ENCODE data around the gene CTXND2. TPM values are rescaled to one million over a fixed set of nuclear protein-coding genes. Genes with fewer than 3 reads are reported as not detected.

Gene CTXND2
- total and polyA plus RNA-seq, 2 donors (not counting 3 experiments of a cell fraction or from before 2014, with no cell fraction given) = not detected

GRCh38 chr1:150957666-150958065 lies 70.7 kb downstream of the CTXND2 start:
- POLR2A ChIA-PET = interaction anchor here (0.7 to 0.9 kb wide), 2 partner anchors 8 to 140 kb away, joined by 3 read pairs; no protein-coding TSS in a partner anchor
- Histone ChIP-seq H4K20me1 (replicated peaks; ENCODE audit: control insufficient read depth, extremely low read depth, insufficient read depth, low read length) (no peaks in the 10 kb centered on the region), H2AFZ (ENCODE audit: low read depth, low read length) (no peak overlapping the region), H3K27me3 (ENCODE audit: control insufficient read depth in 2 of 2, insufficient read depth in 2 of 2, low read length in 2 of 2) (no peaks in the 10 kb centered on the region), H3K9ac (replicated peaks; ENCODE audit: extremely low read depth, insufficient read depth, low read length) (no peak overlapping the region), H3K4me1 (ENCODE audit: control insufficient read depth, extremely low read depth, insufficient read depth, low read length) (no peaks in the 10 kb centered on the region), H3K36me3 (ENCODE audit: control insufficient read depth in 2 of 2, extremely low read depth in 1 of 2, insufficient read depth in 2 of 2, low read length in 2 of 2) (peaks cover 7 to 15% of the 10 kb centered on the region in 2 experiments), H3K9me1 (replicated peaks; ENCODE audit: control insufficient read depth, extremely low read depth, insufficient read depth, low read length) (no peaks in the 10 kb centered on the region), H3K27ac (ENCODE audit: insufficient read depth, low read depth, low read length) (no peak overlapping the region), H3K4me2 (ENCODE audit: insufficient read depth, low read length) (no peak overlapping the region), H3K4me3 (replicated peaks in 1 of 3; ENCODE audit: insufficient read depth in 1 of 3, low read depth in 1 of 3, low read length in 3 of 3) (no peak overlapping the region), H3K79me2 (ENCODE audit: control insufficient read depth, insufficient read depth, low read length) (no peaks in the 10 kb centered on the region), H3K9me3 (replicated peaks; ENCODE audit: control insufficient read depth, insufficient read depth, low read length) (no peaks in the 10 kb centered on the region)
- FAIRE-seq = no peak
- dilution Hi-C loops (cut with MboI; ENCODE audit: extremely low pct_ligation_motif_present, low sequenced_read_pairs) = no loop called here
- TF ChIP-seq EZH2 (IDR thresholded peaks at IDR 0.05; ENCODE audit: borderline replicate concordance, low read depth, low read length, severe bottlenecking) (no peak), FOS (IDR thresholded peaks at IDR 0.05; ENCODE audit: borderline replicate concordance, insufficient read depth, low read length) (no peak)
- CTCF ChIA-PET = interaction anchor here (0.6 to 2.9 kb wide), 7 partner anchors 11 to 49 kb away, joined by 3 to 9 read pairs (median 6); partner anchors contain the start of gene MINDY1
- no TSS peak for BruUV-seq (replicated peaks)
- intact Hi-C loops (cut with micrococcal nuclease) = no loop called here
- no peak for DNase-seq (ENCODE audit: low read depth, low spot score)

GRCh38 chr1:150960646-150961045 lies 73.7 kb downstream of the CTXND2 start:
- H3K79me2 ChIP-seq (ENCODE audit: control insufficient read depth, insufficient read depth, low read length) = no peaks in the 10 kb centered on the region
- FAIRE-seq (no peak), DNase-seq (ENCODE audit: low read depth, low spot score) (no peak)
- peaks cover 7 to 23% of the 10 kb centered on the region in 2 experiments for H3K36me3 ChIP-seq (ENCODE audit: control insufficient read depth in 2 of 2, extremely low read depth in 1 of 2, insufficient read depth in 2 of 2, low read length in 2 of 2)
- ChIA-PET POLR2A (no interaction called here), CTCF (interaction anchor here (1.0 to 1.2 kb wide), 2 partner anchors 35 to 46 kb away, joined by 3 to 5 read pairs; partner anchors contain the start of gene MINDY1)
- H3K4me2 ChIP-seq (ENCODE audit: insufficient read depth, low read length) = no peak overlapping the region
- dilution Hi-C loops (cut with MboI; ENCODE audit: extremely low pct_ligation_motif_present, low sequenced_read_pairs) (no loop called here), intact Hi-C loops (cut with micrococcal nuclease) (no loop called here)
- H3K9ac ChIP-seq (replicated peaks; ENCODE audit: extremely low read depth, insufficient read depth, low read length) = no peak overlapping the region
- H3K27ac ChIP-seq (ENCODE audit: insufficient read depth, low read depth, low read length) = no peak overlapping the region
- H3K4me1 ChIP-seq (ENCODE audit: control insufficient read depth, extremely low read depth, insufficient read depth, low read length) = peaks cover 3% of the 10 kb centered on the region
- no TSS peak for BruUV-seq (replicated peaks)
- H2AFZ ChIP-seq (ENCODE audit: low read depth, low read length) = no peak overlapping the region
- H3K27me3 ChIP-seq (ENCODE audit: control insufficient read depth in 2 of 2, insufficient read depth in 2 of 2, low read length in 2 of 2) = no peaks in the 10 kb centered on the region
- TF ChIP-seq POLR2AphosphoS5 (IDR thresholded peaks at IDR 0.05; ENCODE audit: insufficient read depth, low read depth, low read length) (no peak), MYC (IDR thresholded peaks at IDR 0.05; ENCODE audit: low read depth, low read length) (no peak), JUN (IDR thresholded peaks at IDR 0.05; ENCODE audit: borderline replicate concordance, insufficient read depth, insufficient read length, low read depth) (no peak), EZH2 (IDR thresholded peaks at IDR 0.05; ENCODE audit: borderline replicate concordance, low read depth, low read length, severe bottlenecking) (no peak), MAX (IDR thresholded peaks at IDR 0.05; ENCODE audit: insufficient read depth, insufficient read length) (no peak), FOS (IDR thresholded peaks at IDR 0.05; ENCODE audit: borderline replicate concordance, insufficient read depth, low read length) (no peak), GATA2 (IDR thresholded peaks at IDR 0.05; ENCODE audit: insufficient read depth, insufficient read length, low read depth, low read length) (no peak), CTCF (IDR thresholded peaks at IDR 0.05; ENCODE audit: extremely low read depth in 1 of 2, insufficient read depth in 1 of 2, low read depth in 1 of 2, low read length in 2 of 2) (no peak), POLR2A (IDR thresholded peaks at IDR 0.05; ENCODE audit: low read depth, low read length) (no peak)
- H4K20me1 ChIP-seq (replicated peaks; ENCODE audit: control insufficient read depth, extremely low read depth, insufficient read depth, low read length) = no peaks in the 10 kb centered on the region
- no peak overlapping the region for H3K4me3 ChIP-seq (replicated peaks in 1 of 3; ENCODE audit: insufficient read depth in 1 of 3, low read depth in 1 of 3, low read length in 3 of 3)
- no peaks in the 10 kb centered on the region for H3K9me1 ChIP-seq (replicated peaks; ENCODE audit: control insufficient read depth, extremely low read depth, insufficient read depth, low read length)
- no peaks in the 10 kb centered on the region for H3K9me3 ChIP-seq (replicated peaks; ENCODE audit: control insufficient read depth, insufficient read depth, low read length)

All from endothelial cell of umbilical vein (primary cell).